MM.1S (cell line): ENCODE results near the gene IQGAP2.
"Not testable (repeated sequence)": the region's sequence is repeated elsewhere in the genome, so short reads cannot be mapped to it uniquely, and the experiment has no call there.

Source experiments
- DNase-seq: peaks from one replicate; pipeline ENCODE4 v3.0.0-alpha.2; 2015
- H2AFZ ChIP-seq: fragments of 300-600 bp; sonication (generic); 2 replicates; pipeline ENCODE4 v1.6.0; 2016; ENCODE audit warnings: antibody characterized with exemption, low read length
- H3F3A ChIP-seq: fragments of 300-600 bp; sonication (generic); 2 replicates; pipeline ENCODE4 v1.6.1; 2016; ENCODE audit warnings: mild to moderate bottlenecking, antibody characterized with exemption, low read length, moderate library complexity, mixed read lengths; ENCODE audit not compliant: insufficient read depth
- H3K27ac ChIP-seq: fragments of 300-600 bp; sonication (generic); 2 replicates; pipeline ENCODE4 v1.5.1; 2016; ENCODE audit warnings: mild to moderate bottlenecking, low read length
- H3K27me3 ChIP-seq: fragments of 300-600 bp; sonication (generic); replicated peaks from 2 replicates; pipeline ENCODE4 v1.6.0; 2016; ENCODE audit warnings: low read length; ENCODE audit not compliant: insufficient read depth
- H3K36me3 ChIP-seq: fragments of 300-600 bp; sonication (generic); replicated peaks from 2 replicates; pipeline ENCODE4 v1.6.1; 2016; ENCODE audit warnings: mild to moderate bottlenecking, low read length, mixed read lengths; ENCODE audit not compliant: insufficient read depth
- H3K4me1 ChIP-seq: fragments of 300-600 bp; sonication (generic); 2 replicates; pipeline ENCODE4 v1.6.1; 2016; ENCODE audit warnings: low read length, mixed read lengths
- H3K4me2 ChIP-seq: fragments of 300-600 bp; sonication (generic); 2 replicates; pipeline ENCODE4 v1.6.0; 2016; ENCODE audit warnings: low read depth, low read length
- H3K4me3 ChIP-seq: fragments of 300-600 bp; sonication (generic); 2 replicates; pipeline ENCODE4 v1.5.1; 2016; ENCODE audit warnings: low read length, mixed read lengths
- H3K79me2 ChIP-seq: fragments of 300-600 bp; sonication (generic); 2 replicates; pipeline ENCODE4 v1.6.1; 2016; ENCODE audit warnings: mixed run types, low read length, mixed read lengths
- H3K9ac ChIP-seq: fragments of 300-600 bp; sonication (generic); 2 replicates; pipeline ENCODE4 v1.6.1; 2016; ENCODE audit warnings: low read length, mixed read lengths
- H3K9me2 ChIP-seq: fragments of 300-600 bp; sonication (generic); replicated peaks from 2 replicates; pipeline ENCODE4 v1.6.1; 2016; ENCODE audit warnings: mild to moderate bottlenecking, low read length, mixed read lengths; ENCODE audit not compliant: insufficient read depth
- H3K9me3 ChIP-seq: fragments of 300-600 bp; sonication (generic); replicated peaks from 2 replicates; pipeline ENCODE4 v1.6.1; 2016; ENCODE audit warnings: mild to moderate bottlenecking, low read length, mixed read lengths; ENCODE audit not compliant: insufficient read depth
- H4K20me1 ChIP-seq: fragments of 300-600 bp; sonication (generic); 2 replicates; pipeline ENCODE4 v1.6.1; 2016; ENCODE audit warnings: mild to moderate bottlenecking, low read length, moderate library complexity, mixed read lengths; ENCODE audit not compliant: insufficient read depth
- EZH2 ChIP-seq: fragments of 300-600 bp; sonication (generic); optimal IDR thresholded peaks from 2 replicates; pipeline ENCODE3; 2017; ENCODE audit warnings: low read depth, mild to moderate bottlenecking, antibody characterized with exemption, low read length, mixed read lengths
- EZH2phosphoT487 ChIP-seq: fragments of 300-600 bp; sonication (generic); IDR thresholded peaks from 2 replicates; pipeline ENCODE4 v1.6.1; 2018; ENCODE audit warnings: antibody characterized with exemption, low read length
- TF ChIP-seq, protein P1 (sequence below): fragments of 300-600 bp; sonication (generic); IDR thresholded peaks from 2 replicates; pipeline ENCODE4 v1.5.1; 2016; ENCODE audit warnings: antibody characterized with exemption, low read length, mixed read lengths

The IQGAP2 gene

GRCh38 chr5:76425146-76425545 lies 22.1 kb downstream of the IQGAP2 start:
- H3K27me3 ChIP-seq: no peaks in the 10 kb centered on the region
- H3F3A ChIP-seq: no peaks in the 10 kb centered on the region
- H4K20me1 ChIP-seq: no peaks in the 10 kb centered on the region
- no peak overlapping the region for H3K4me3 ChIP-seq
- no peak overlapping the region for H3K27ac ChIP-seq
- no peak overlapping the region for H3K4me2 ChIP-seq
- H3K9me2 ChIP-seq: no peaks in the 10 kb centered on the region
- TF ChIP-seq, protein P1, sequence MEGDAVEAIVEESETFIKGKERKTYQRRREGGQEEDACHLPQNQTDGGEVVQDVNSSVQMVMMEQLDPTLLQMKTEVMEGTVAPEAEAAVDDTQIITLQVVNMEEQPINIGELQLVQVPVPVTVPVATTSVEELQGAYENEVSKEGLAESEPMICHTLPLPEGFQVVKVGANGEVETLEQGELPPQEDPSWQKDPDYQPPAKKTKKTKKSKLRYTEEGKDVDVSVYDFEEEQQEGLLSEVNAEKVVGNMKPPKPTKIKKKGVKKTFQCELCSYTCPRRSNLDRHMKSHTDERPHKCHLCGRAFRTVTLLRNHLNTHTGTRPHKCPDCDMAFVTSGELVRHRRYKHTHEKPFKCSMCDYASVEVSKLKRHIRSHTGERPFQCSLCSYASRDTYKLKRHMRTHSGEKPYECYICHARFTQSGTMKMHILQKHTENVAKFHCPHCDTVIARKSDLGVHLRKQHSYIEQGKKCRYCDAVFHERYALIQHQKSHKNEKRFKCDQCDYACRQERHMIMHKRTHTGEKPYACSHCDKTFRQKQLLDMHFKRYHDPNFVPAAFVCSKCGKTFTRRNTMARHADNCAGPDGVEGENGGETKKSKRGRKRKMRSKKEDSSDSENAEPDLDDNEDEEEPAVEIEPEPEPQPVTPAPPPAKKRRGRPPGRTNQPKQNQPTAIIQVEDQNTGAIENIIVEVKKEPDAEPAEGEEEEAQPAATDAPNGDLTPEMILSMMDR: no peak
- TF ChIP-seq EZH2phosphoT487 (no peak), EZH2 (no peak)
- DNase-seq: no peak
- no peak overlapping the region for H2AFZ ChIP-seq
- H3K9ac ChIP-seq: no peak overlapping the region
- H3K9me3 ChIP-seq: no peaks in the 10 kb centered on the region
- peaks cover 89% of the 10 kb centered on the region for H3K79me2 ChIP-seq
- no peaks in the 10 kb centered on the region for H3K4me1 ChIP-seq
- no peaks in the 10 kb centered on the region for H3K36me3 ChIP-seq

DNA sequence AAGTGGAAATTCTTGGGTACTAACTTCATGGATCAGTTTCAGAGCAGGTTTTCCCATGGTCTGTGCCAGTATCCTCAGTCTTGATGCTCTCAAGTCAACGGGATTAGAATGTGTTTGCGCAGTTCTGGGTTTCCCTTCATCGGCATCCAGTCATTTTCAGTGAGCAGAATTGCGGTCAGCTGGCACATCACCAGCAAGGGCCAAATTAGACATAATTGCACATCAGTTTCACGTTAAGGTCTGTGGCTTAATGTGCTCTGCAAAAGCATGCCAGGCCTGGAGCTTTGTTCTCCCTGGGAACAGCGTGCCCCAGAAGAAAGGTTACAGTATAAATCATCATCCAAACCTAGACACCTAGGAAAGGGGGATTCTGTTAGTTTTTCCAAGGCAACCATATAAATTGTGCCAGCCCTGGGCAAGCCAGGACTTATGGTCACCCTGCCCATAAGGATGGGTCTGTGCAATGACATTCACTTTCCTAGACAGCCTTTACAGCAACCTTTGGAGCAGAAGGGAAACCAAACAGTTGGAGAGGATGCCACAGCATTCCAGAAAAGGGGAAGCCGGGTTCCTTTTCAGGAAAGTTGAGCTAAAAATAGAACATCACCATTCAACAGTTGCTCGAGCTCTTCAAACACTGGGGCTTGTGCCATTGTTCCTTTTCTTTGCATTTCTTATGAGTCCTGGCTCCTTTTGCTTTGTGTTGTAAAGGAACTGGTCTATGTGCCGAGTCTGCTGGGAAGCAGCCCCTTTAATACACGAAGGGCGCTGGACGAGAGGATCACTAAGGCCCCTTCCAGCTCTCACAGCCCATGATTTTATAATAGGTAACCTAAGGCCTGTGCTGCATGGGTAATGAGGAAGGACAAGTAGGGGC lies 23.1 kb downstream of the IQGAP2 start:
- H3K4me1 ChIP-seq: no peaks in the 10 kb centered on the region
- H3K27me3 ChIP-seq: no peaks in the 10 kb centered on the region
- H3K9ac ChIP-seq: no peak overlapping the region
- H3K9me2 ChIP-seq: no peaks in the 10 kb centered on the region
- H3K4me2 ChIP-seq: no peak overlapping the region
- no peaks in the 10 kb centered on the region for H3K9me3 ChIP-seq
- H3K79me2 ChIP-seq: peaks cover 84% of the 10 kb centered on the region
- no peak overlapping the region for H2AFZ ChIP-seq
- no peak for DNase-seq
- H4K20me1 ChIP-seq: no peaks in the 10 kb centered on the region
- no peak overlapping the region for H3K4me3 ChIP-seq
- no peaks in the 10 kb centered on the region for H3K36me3 ChIP-seq
- TF ChIP-seq EZH2phosphoT487: no peak
- TF ChIP-seq EZH2: no peak
- TF ChIP-seq, protein P1: no peak
- H3K27ac ChIP-seq: no peak overlapping the region
- H3F3A ChIP-seq: no peaks in the 10 kb centered on the region

DNA sequence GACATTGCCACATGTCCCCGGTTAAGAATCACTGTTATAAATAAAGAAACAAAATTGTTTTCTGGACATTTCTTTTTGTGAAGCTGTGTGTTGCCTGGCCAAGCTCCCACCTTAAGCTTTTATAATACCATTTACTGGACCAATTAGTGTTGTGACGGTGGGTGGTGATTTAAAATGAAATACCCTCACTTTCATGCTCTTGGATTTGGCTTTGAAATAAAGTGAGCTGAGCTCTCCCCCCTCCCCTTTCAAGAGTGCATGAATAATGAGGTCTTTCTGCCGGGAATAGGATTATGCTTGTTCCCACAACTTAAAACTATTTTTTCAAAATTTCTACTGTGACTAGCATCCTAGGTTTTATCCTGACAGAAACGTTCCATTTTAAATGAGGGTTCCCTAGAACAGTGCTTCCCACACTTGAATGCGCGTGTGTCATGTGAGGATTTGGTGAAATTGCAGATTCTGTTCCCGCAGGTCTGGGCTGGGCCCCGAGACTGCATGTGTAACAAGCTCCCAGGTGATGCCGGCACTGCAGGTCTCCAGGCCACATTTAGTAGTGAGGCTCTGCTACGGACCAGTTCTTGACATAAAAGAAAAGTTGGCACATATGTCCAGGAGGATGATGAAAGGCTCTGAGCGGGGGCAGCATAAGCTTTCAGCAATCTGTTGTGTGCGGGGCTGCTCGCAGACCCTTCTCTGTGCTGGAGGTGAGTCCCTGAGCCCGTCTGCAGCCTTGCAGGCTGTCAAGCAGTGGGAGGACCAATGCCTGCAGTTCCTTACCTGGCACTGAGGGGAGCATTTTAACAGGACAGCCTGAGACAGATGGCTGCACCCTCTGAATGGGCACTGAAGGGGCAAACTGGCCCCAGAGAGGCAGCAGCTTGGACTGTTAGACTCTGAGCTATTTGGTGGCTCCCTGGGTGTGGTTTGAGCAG lies 24.4 kb downstream of the IQGAP2 start:
- Histone ChIP-seq H2AFZ (no peak overlapping the region), H3K4me2 (no peak overlapping the region), H3K36me3 (no peaks in the 10 kb centered on the region), H3F3A (no peaks in the 10 kb centered on the region), H3K4me1 (no peaks in the 10 kb centered on the region), H4K20me1 (no peaks in the 10 kb centered on the region), H3K9me3 (no peaks in the 10 kb centered on the region), H3K4me3 (no peak overlapping the region), H3K9ac (no peak overlapping the region), H3K79me2 (peaks cover 81% of the 10 kb centered on the region), H3K27ac (no peak overlapping the region), H3K9me2 (no peaks in the 10 kb centered on the region), H3K27me3 (no peaks in the 10 kb centered on the region)
- TF ChIP-seq EZH2 (no peak), EZH2phosphoT487 (no peak)
- TF ChIP-seq, protein P1: no peak
- DNase-seq: no peak

GRCh38 chr5:76428550-76428949 lies 25.5 kb downstream of the IQGAP2 start:
- H3K9ac ChIP-seq, H3K4me2 ChIP-seq, H3K4me1 ChIP-seq, H3K4me3 ChIP-seq, H3F3A ChIP-seq, H3K27me3 ChIP-seq, DNase-seq, H3K9me3 ChIP-seq, H3K27ac ChIP-seq, H3K36me3 ChIP-seq, H4K20me1 ChIP-seq, H2AFZ ChIP-seq, H3K9me2 ChIP-seq: not testable (repeated sequence)
- peaks cover 81% of the 10 kb centered on the region for H3K79me2 ChIP-seq
